H1 (cell line): ENCODE data around the gene GBGT1. TPM values are rescaled to one million over a fixed set of nuclear protein-coding genes. Genes with fewer than 3 reads are reported as not detected.

ENCODE experiments used
- JUN ChIP-seq: IDR thresholded peaks from 2 replicates; pipeline ENCODE4 v1.6.1; 2011; ENCODE audit warnings: low read depth, mild to moderate bottlenecking, improper control_type of control experiment, low read length
- POU5F1 ChIP-seq: IDR thresholded peaks from 2 replicates; pipeline ENCODE4 v1.6.1; 2011; ENCODE audit warnings: low read depth, mild to moderate bottlenecking, low read length, moderate library complexity
- TCF12 ChIP-seq: IDR thresholded peaks from 2 replicates; pipeline ENCODE4 v1.6.1; 2011; ENCODE audit warnings: low read depth, mild to moderate bottlenecking, low read length
- polyA plus RNA-seq, 7 experiments: library from polyadenylated mRNA; depleted of rRNA in 3 of 7; stranded (reverse) in 5 of 7; unstranded in 2 of 7; fragments of >200 nt in 5 of 7; fragments of 200-250 nt in 2 of 7; gene quantifications; 1 replicate in 5 of 7; 2 replicates in 1 of 7; 4 replicates in 1 of 7; pipeline versions ENCODE4 v1.2.1 to v1.2.3, GENCODE V29; 2011 to 2013; ENCODE audit warnings: missing spikeins in 2 of 7, mixed read lengths in 2 of 7
- total RNA-seq: library from RNA; stranded (reverse); fragmentation: NEBNext Ultra II Directional; extraction: Animal tissue kit (Norgen Biotek cat#: 25700); gene quantifications from 2 replicates; pipeline ENCODE4 v1.2.1, GENCODE V29; 2021

GBGT1 gene
- total and polyA plus RNA-seq, 2 of the 8 experiments (the other 6 are each of a cell fraction or from before 2014, with no cell fraction given) = 7.1 to 9.7 TPM

- TF ChIP-seq JUN = no peak
- no peak for TF ChIP-seq TCF12
- no peak for TF ChIP-seq POU5F1
Observed at GRCh38 chr9:133105461-133105770, 58.3 kb downstream of the GBGT1 start (continued).
